ENCODE results near the gene SLC3A2. TPM values are rescaled to one million over a fixed set of nuclear protein-coding genes. Genes with fewer than 3 reads are reported as not detected.
A peak's percentile ranks its signal among the peaks of the same experiment; 100 is the strongest.
"Not testable (repeated sequence)": the region's sequence is repeated elsewhere in the genome, so short reads cannot be mapped to it uniquely, and the experiment has no call there.

The SLC3A2 gene
- total RNA-seq, 1 donor from 2014 or later: 233 TPM

DNA sequence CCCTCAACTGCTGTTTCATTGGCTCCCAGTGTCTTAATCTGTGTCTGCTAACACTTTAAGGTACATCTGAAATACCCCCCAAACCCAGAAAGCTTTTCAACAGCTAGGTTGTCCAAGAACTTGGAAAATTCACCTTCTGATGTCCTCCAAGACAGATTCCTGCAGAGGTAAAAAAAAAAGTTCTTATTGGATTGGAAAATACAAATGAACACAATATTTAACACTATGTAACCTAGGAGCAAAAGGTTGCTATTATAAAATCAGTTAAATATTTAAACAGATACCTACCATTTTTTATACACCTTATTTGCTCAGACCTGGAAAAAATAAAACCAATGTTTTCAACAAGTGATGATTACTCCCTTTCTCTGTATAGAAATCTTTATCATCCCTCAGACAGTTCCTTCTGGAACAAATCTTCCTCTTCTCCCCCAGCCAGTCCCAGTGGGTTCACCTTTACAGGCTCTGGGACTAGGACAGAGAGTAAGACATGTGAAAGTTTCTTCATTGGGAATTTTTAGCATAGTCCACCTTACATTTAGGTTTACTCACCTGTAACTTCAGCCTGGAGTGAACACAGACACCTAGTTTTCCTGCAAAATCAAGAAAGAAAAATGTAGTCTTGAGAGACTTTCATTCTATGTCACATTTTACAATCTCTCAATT lies 28.0 kb upstream of the SLC3A2 start:
- ATAC-seq: no peak

DNA sequence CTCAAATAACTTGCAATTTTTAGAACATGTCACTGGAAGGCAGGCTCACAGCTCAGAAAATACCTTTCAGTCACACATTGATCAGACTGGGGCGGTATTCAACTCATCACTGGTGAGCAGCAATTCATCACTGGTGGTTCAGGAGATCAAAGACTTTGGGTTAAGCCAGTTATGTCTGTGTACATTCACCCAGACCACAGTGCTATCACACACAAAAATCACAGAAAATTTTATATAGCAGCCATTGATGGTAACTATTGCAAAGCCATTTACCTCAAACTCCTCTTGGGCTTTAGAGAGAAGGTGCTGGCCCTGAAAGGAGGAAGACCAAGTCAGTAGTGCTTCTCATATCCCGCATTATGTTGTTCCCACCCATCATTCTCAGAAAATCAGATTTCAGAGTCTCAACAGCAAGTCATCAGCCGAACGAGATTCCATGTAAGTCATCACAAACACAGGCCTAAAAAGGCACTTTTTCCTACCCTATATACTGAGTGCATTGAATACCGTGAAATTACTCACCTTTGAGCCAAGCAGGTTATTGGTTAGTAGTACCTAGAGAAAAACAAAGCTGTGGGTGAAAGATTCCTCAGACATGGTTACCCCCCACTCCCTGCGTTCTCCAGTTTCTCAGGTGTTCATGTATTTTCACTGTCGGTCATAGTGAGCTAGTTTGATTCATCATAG lies 27.3 kb upstream of the SLC3A2 start:
- no peak for ATAC-seq

DNA sequence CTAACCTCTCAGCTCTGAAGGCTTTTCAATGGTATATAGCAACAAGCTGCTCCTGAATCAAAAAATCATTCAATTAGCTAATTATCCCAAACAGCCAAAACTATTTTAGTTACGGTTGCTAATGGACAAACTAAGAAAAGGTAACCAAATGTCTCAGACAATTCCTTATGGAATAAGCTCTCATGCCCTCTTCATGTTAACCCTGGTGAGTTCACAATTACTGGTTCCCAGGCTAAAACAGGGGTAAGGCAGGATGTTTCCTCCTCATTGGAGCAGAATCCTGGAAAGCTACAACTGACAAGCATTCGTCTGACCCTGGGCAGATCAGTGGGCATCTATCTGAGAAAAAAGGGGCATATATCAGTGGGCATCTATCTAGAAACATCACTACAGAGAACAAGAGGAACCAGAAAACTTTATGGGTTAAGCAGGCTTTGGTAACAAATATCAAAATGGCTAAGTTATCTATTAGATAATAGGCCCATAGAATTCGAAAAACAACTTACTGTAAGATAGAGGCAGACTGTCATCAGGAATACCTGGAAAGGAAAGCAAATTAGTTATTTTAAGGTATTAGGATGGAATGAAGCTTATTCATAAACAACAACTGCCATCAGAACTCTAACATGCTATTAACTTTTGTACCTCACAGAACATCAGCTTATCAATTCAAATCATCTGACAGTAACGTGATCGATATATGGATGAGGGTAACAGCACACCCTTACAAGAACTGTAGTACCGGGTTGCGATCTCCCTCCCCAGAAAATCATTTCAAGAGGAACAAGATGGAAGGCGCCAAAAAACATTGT lies 26.5 kb upstream of the SLC3A2 start:
- ATAC-seq: no peak

DNA sequence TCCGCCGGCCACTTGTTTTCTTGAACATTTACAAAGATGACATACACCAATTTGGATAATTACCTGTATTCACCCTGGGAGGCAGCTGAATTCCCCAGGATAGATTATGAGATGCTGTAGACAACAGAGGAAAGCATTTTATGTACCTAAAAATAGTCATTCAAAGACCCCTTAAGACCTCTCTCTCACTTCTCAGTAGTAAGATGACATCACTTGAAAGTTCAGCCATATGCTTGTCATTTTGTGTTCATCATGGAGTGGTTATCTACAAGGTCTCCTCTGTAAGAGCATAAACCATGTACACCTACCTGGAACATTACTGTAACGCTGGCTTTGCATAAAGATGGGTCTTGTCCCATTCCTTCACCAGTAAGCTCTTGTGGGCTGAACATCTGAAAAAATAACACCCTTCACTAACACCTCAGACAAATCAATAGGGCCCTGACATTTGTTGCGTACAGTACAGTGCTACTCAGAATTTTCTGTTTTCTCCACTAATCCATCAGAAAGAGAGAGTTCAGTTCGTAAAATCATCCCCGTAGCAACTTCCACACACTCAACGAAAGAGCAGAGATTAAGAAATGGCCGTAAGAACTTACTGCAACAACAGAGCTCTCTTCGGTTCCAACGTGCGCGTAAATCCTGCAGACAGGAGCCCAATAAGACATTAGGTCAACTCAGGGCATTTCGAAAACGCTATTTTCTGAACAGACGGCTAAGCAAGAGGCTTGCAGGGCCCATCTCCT lies 25.7 kb upstream of the SLC3A2 start:
- no peak for ATAC-seq

DNA sequence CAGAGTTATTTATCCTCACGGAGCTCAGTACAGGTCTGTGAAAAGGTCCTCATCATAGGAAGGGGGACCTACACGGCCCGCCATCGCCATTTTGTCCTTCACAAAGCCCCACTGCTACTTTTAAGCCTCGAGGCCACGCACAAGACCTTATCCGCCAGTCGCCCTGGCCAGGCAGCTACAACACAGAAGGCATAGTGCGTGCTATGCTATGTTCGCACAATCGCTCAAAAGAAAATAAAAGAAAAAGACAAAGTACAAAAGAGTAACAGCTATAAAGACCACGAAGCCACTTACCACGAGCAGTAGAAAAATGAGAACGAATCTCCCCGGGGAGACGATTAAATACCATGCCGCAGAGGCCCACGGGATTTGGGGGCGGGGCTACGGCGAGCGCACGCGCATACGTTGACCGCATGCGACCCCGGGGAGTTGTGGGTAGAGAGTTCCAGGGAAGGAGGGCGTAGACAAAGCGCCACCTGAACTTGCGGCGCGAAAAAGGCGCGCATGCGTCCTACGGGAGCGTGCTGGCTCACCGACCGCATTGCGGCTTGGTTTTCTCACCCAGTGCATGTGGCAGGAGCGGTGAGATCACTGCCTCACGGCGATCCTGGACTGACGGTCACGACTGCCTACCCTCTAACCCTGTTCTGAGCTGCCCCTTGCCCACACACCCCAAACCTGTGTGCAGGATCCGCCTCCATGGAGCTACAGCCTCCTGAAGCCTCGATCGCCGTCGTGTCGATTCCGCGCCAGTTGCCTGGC lies 24.9 kb upstream of the SLC3A2 start:
- ATAC-seq: peak; percentile 97

DNA sequence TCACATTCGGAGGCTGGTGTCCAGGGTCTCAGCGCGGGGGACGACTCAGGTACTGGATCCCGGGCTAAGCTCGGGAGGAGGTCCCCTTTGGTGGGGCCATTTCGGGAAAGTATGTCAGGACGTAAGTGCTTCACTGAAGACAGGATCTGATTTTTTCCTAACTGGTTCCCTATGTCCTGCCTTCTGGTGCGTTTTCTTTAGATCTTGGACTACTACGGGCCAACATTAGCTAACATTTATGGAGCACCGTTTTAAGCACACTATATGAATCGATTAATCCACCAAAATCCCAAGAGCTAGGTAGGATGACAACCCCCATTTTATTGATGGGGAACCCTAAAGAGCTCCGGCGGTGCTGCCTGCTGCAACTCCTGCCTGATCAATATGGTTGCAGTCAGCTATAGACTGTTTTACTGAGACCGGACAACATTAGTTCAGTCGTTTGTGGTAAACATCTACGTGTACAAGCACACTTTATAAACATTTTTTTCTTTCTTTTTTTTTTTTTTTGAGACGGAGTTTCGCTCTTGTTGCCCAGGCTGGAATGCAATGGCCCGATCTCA lies 24.3 kb upstream of the SLC3A2 start:
- ATAC-seq: peak; percentile 1

DNA sequence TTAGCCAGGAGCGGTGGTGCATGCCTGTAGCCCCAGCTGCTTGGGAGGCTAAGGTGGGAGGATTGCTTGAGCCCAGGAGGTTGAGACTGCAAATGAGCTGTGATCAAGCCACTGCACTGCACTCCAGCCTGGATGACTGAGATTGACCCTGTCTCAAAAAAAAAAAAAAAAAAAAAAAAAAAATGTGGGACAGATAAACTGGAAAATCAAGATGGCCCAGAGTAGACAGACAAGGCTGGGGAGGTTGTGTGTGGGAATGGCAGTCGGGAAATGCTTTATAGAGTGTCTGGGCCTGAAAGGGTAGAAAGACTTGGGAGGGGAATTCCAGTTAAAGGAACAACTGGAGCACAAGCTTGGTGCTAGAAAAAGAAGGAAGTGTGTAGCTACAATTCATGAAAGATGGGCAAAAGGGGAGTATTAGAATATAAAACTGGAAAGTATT lies 23.1 kb upstream of the SLC3A2 start:
- peak; percentile 14 for ATAC-seq

DNA sequence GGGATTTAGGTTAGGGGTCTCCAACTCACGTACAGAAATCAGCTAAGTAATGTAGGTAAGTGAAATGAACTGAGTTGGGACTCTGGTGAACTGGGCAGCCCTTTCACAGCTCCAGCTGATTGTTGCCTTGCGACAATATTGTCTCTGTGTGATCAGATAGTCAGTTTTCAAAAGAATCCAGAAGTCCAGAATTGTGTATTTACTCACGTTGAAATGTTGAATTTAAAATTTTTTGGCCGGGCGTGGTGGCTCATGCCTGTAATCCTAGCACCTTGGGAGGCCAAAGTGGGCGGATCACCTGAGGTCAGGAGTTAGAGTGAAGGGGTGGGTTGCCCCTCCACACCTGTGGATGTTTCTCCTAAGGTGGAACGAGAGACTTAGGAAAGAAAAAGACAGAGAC lies 22.5 kb upstream of the SLC3A2 start:
- ATAC-seq: no peak

DNA sequence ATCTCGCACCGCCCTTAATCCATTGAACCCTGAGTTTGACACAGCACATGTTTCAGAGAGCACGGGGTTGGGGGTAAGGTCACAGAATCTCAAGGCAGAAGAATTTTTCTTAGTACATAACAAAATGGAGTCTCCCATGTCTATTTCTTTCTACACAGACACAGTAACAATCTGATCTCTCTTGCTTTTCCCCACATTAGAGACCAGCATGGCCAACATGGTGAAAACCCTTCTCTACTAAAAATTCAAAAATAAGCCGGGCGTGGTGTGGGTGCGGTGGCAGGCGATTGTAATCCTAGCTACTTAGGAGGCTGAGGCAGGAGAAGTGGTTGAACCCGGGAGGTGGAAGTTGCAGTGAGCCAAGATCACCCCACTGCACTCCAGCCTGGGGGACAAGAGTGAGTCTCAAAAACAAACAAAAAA lies 21.4 kb upstream of the SLC3A2 start:
- ATAC-seq: not testable (repeated sequence)

DNA sequence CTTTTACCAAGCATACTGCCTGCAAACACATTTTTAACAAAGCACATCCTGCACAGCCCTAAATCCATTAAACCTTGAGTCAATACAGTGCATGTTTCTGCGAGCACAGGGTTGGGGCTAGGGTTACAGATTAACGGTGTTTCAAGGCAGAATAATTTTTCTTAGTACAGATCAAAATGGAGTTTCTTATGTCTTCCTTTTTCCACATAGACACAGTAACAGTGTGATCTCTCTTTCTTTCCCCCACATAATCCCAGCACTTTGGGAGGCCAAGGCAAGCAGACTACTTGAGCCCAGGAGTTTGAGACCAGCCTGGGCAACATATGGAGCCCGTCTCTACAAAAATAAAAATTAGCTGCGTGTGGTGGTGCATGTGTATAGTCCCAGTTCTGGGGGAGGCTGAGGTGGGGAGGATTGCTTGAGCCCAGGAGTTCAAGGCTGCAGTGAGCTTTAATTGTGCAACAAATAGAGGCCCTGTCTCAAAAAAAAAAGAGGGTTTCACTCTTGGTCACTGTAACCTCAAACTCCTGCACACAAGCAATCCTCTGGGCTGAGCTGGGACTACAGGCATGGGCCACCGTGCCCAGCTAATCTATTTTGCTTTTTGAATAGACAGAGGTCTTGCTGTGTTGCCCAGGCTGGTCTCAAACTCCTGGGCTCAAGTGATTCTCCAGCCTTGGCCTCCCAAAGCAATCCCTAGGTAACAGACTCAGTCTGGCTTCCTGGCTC lies 19.7 kb upstream of the SLC3A2 start:
- ATAC-seq: no peak

DNA sequence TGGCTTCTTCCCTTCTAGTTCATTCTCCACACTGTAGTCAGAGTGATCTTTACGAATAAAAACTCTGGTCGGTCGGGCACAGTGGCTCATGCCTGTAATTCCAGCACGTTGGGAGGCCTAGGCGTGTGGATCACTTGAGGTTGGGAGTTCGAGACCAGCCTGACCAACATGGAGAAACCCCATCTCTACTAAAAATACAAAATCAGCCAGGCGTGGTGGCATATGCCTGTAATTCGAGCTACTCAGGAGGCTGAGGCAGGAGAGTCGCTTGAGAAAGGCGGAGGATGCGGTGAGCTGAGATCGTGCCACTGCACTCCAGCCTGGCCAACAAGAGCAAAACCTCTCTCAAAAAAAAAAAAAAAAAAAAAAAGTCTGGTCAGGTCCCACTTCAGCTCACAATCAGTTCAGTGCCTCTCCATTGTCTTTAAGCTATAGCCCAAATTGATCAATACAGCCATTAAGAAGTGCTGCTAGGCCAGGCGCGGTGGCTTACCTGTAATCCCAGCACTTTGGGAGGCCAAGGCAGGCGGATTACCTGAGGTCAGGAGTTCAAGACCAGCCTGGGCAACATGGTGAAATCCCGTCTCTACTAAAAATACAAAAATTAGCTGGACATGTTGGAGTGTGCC lies 19.0 kb upstream of the SLC3A2 start:
- not testable (repeated sequence) for ATAC-seq

DNA sequence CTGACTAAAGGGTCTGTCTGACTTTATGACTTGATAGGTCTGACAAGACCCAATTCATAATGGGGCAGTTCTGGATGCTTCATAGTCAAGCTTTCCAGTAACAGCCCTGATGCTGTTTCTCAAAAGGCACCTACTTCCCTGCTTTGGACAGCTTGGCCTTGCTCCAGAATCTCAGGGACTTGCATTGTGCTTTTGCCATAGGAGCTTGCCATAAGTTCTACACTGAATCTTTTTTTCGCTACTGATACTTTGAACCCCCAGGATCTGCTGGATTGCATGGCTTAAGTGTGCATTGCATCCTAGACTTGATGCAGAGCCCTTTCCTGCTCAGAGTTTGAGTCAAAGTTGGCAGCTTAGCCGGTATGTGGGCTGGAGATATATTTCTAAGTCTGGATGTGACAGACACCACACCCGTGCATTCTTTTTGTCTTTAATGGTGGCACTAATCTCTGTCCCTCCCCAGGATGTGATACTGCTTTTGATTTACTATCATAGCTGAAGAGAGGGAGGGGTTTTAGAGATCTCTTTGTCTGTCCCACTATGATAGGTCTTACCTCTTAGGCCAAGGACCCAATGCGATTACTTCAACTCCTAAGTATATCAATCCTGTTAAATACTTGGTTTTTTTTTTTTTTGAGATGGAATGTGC lies 16.9 kb upstream of the SLC3A2 start:
- ATAC-seq: no peak

DNA sequence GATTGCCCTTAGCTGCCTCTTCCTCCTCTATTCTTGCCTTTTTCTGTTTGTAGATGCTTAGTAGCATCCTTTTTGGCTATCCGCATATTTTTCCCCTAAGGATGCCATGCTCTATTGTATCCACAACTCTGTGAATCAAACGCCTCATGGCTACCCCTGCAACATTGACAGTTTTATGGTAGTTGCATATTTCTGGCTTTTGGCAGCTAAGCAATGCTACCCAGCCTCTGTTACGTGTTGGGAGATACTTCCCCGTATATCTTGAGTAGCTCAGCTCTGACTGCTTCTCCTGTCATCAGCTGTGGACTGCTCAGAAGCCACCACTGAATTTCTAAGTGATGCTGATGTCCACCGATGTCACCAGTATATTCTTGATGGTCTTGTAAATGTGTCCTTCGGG lies 15.1 kb upstream of the SLC3A2 start:
- no peak for ATAC-seq

DNA sequence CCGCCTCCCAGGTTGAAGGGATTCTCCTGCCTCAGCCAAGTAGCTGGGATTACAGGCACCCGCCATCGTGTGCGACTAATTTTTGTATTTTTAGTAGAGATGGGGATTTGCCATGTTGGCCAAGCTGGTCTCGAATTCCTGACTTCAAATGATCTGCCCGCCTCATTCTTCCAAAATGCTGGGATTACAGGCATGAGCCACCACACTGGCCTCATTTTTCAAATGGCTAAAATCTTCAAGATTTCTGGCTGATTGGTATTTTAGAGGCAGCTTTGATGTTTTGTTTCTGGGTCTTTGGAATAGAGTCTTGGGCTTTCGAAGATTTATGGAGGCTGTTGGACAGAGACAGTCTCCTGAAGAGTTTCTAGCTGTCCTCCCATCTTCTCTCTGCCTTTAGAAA lies 5.8 kb upstream of the SLC3A2 start:
- no peak for ATAC-seq

DNA sequence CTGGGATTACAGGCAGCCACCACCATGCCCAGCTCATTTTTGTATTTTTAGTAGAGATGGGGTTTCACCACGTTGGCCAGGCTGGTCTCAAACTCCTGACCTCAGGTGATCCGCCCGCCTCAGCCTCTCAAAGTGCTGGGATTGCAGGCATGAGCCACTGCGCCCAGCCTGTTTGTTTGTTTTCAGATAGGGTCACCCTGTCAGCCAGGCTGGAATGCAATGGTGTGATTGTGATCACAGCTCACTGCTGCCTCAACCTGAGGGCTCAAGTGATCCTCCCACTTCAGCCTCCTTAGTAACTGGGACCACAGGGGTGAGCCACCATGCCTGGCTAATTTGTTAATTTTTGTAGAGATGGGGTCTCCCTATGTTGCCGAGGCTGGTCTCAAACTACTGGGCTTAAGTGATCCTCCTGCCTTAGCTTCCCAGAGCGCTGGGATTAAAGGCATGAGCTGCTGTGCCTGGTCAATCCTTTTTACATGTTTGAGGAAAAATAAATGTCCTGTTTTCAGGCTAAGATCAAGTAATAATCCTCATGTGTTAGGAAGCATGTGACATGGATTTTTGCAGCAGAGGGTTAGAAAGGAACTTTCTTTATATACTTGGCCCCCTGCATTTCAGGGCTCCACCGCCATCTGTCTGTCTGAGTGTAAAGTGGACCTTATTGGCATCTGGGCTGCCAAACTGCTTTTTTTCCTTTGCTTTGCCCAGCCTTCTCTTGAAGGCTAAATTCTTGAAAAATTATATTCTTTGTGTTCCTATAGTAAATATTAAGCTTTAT lies 4.8 kb upstream of the SLC3A2 start:
- ATAC-seq: no peak

DNA sequence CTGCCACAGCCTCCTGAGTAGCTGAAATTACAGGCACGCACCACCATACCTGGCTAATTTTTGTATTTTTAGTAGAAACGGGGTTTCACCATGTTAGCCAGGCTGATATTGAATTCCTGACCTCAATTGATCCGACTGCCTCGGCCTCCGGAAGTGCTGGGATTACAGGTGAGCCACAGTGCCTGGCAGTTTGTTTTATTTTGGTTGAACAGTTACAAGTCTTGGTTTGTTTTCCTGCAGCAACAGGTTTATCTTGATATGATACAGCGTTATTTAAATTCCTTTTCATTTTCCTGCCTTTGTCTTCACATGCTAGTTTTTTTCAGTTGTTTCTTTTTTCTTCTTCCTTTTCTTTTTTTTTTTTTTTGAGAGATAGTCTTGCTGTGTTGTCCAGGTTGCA lies 4.0 kb upstream of the SLC3A2 start:
- ATAC-seq: no peak

DNA sequence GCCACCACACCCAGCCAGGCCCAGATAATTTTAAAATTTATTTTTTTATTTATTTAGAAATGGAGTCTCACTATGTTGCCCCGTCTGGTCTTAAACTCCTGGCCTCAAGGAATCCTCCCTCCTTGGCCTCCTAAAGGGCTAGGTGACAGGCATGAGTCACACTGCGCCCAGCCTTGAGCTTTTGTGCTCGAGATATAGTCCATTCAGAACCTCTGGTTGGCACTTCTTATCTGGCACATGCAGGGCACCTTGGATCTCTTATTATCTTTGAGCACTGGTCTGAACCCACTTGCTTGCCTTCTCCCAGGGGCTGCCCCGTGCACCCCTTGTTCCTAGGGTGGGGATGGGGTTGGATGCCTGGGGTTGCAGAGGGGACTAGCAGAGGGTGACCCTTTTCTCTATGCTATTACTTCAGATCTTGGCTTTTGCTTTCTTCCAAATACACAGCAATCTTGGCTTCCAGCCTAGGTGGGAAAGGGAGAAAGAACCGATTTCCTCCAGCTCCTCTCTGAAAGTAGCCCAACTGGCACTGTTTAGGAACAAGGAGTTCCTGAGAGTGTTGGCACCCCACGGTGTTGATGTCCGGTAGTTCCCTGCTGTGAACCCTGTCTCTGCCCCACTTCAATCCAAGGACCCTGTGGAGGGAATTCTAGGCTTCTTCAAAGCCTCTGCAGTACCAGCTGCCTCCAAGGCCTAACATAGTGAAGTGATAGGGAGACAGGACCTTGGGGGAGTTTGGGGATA lies 1.3 kb upstream of the SLC3A2 start:
- no peak for ATAC-seq

DNA sequence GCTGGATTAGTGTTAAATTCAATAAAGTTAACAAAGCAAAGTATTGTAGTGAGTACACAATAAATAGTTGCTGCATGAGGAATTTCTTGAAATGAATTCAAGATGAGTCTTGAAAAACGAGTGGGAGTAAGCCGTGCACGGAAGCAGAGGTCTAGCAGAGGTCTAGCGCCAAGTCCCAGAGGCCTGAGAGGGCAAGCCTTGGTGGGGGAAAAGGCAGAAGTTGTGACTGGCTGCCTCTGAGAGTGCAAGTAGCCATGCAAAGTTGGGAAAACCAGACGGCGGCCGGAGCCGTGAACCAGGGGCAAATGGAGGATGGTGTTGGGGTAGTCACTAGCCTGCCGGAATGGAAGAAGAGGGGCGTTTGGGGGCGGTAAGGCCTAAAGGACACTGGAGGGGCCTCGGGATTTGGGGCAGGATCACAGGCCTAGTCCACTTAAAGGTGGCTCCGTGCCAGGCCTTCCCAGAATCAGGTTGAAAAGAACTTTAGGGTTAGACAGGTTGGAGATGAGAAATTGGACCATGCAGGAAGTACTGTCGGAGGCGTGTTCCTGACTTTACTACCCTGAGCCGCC lies 379 bp upstream of the SLC3A2 start:
- ATAC-seq: peak; percentile 1
